ENCODE results near the gene SIRT6. TPM values are rescaled to one million over a fixed set of nuclear protein-coding genes. Genes with fewer than 3 reads are reported as not detected.

Gene SIRT6
- total RNA-seq, 1 experiment from 2014 or later, result 18.0 TPM

- ChIA-PET POLR2A (ENCODE audit: unreplicated experiment) (no interaction called here), CTCF (no interaction called here)
- Histone ChIP-seq H3K27ac (ENCODE audit: low read length) (no peak overlapping the region), H3K9ac (ENCODE audit: low read length) (no peak overlapping the region), H3K9me2 (replicated peaks; ENCODE audit: low read length) (no peaks in the 10 kb centered on the region), H3K9me3 (ENCODE audit: low read length) (no peaks in the 10 kb centered on the region), H3K4me1 (ENCODE audit: insufficient read depth, low read length) (peaks cover under 1% of the 10 kb centered on the region; the same call in 1 of the 2 replicates), H3K4me2 (ENCODE audit: low read length) (no peak overlapping the region), H3F3A (ENCODE audit: low read length, unreplicated experiment) (no peaks in the 10 kb centered on the region), H3K4me3 (ENCODE audit: low read length) (no peak overlapping the region), H3K36me3 (ENCODE audit: low read depth, low read length) (no peaks in the 10 kb centered on the region), H3K27me3 (ENCODE audit: low read length) (no peaks in the 10 kb centered on the region), H4K20me1 (ENCODE audit: low read length) (no peaks in the 10 kb centered on the region), H3K79me2 (ENCODE audit: low read length) (no peaks in the 10 kb centered on the region), H2AFZ (ENCODE audit: low read length) (no peak overlapping the region)
- no peak for TF ChIP-seq CTCF (conservative IDR thresholded peaks at IDR 0.05; ENCODE audit: low read depth, low read length)
- TF ChIP-seq EZH2 (IDR thresholded peaks at IDR 0.05; ENCODE audit: low read length, unreplicated experiment), result no peak
- DNase-seq, result no peak
- no peak for ATAC-seq
- BruUV-seq (replicated peaks), result no TSS peak
- intact Hi-C loops (cut with micrococcal nuclease), result no loop called here
These were observed 35.3 kb upstream of the SIRT6 start for GRCh38 chr19:4217429-4218264.

GRCh38 chr19:4216846-4217245 is 34.5 kb upstream of the SIRT6 start:
- no peaks in the 10 kb centered on the region for H3K9me2 ChIP-seq (replicated peaks; ENCODE audit: low read length)
- H3K4me2 ChIP-seq (ENCODE audit: low read length), result no peak overlapping the region
- H3F3A ChIP-seq (ENCODE audit: low read length, unreplicated experiment), result no peaks in the 10 kb centered on the region
- no peaks in the 10 kb centered on the region for H3K36me3 ChIP-seq (ENCODE audit: low read depth, low read length)
- BruUV-seq (replicated peaks), result no TSS peak
- intact Hi-C loops (cut with micrococcal nuclease), result no loop called here
- H3K4me3 ChIP-seq (ENCODE audit: low read length), result no peak overlapping the region
- no peaks in the 10 kb centered on the region for H4K20me1 ChIP-seq (ENCODE audit: low read length)
- ATAC-seq (no peak), DNase-seq (no peak)
- POLR2A ChIA-PET (ENCODE audit: unreplicated experiment), result no interaction called here
- no peaks in the 10 kb centered on the region for H3K79me2 ChIP-seq (ENCODE audit: low read length)
- no peaks in the 10 kb centered on the region for H3K9me3 ChIP-seq (ENCODE audit: low read length)
- CTCF ChIA-PET, result no interaction called here
- H3K27ac ChIP-seq (ENCODE audit: low read length), result no peak overlapping the region
- H3K4me1 ChIP-seq (ENCODE audit: insufficient read depth, low read length), result peaks cover 7% of the 10 kb centered on the region; the same call in 1 of the 2 replicates
- TF ChIP-seq EZH2 (IDR thresholded peaks at IDR 0.05; ENCODE audit: low read length, unreplicated experiment) (no peak), CTCF (conservative IDR thresholded peaks at IDR 0.05; ENCODE audit: low read depth, low read length) (no peak), EZH2phosphoT487 (IDR thresholded peaks at IDR 0.05; ENCODE audit: borderline replicate concordance, low read length) (no peak)
- no peak overlapping the region for H2AFZ ChIP-seq (ENCODE audit: low read length)
- H3K27me3 ChIP-seq (ENCODE audit: low read length), result no peaks in the 10 kb centered on the region
- H3K9ac ChIP-seq (ENCODE audit: low read length), result no peak overlapping the region

GRCh38 chr19:4215807-4216206 is 33.4 kb upstream of the SIRT6 start:
- CTCF ChIA-PET, result no interaction called here

More at GRCh38 chr19:4215807-4216206, 33.4 kb upstream of the SIRT6 start:
- no peaks in the 10 kb centered on the region for H4K20me1 ChIP-seq (ENCODE audit: low read length)
- no peak overlapping the region for H3K9ac ChIP-seq (ENCODE audit: low read length)
- H3K79me2 ChIP-seq (ENCODE audit: low read length), result no peaks in the 10 kb centered on the region
- H3K4me1 ChIP-seq (ENCODE audit: insufficient read depth, low read length), result peaks cover 7% of the 10 kb centered on the region; the same call in 1 of the 2 replicates
- no peaks in the 10 kb centered on the region for H3K9me3 ChIP-seq (ENCODE audit: low read length)
- H3K4me3 ChIP-seq (ENCODE audit: low read length), result no peak overlapping the region
- H2AFZ ChIP-seq (ENCODE audit: low read length), result no peak overlapping the region
- no TSS peak for BruUV-seq (replicated peaks)
- intact Hi-C loops (cut with micrococcal nuclease), result no loop called here
- DNase-seq (no peak), ATAC-seq (no peak)
- H3F3A ChIP-seq (ENCODE audit: low read length, unreplicated experiment), result no peaks in the 10 kb centered on the region
- TF ChIP-seq EZH2phosphoT487 (IDR thresholded peaks at IDR 0.05; ENCODE audit: borderline replicate concordance, low read length) (no peak), EZH2 (IDR thresholded peaks at IDR 0.05; ENCODE audit: low read length, unreplicated experiment) (no peak), CTCF (conservative IDR thresholded peaks at IDR 0.05; ENCODE audit: low read depth, low read length) (no peak)
- no peaks in the 10 kb centered on the region for H3K36me3 ChIP-seq (ENCODE audit: low read depth, low read length)
- no peak overlapping the region for H3K27ac ChIP-seq (ENCODE audit: low read length)
- no peaks in the 10 kb centered on the region for H3K9me2 ChIP-seq (replicated peaks; ENCODE audit: low read length)
- H3K27me3 ChIP-seq (ENCODE audit: low read length), result no peaks in the 10 kb centered on the region
- POLR2A ChIA-PET (ENCODE audit: unreplicated experiment), result no interaction called here
- no peak overlapping the region for H3K4me2 ChIP-seq (ENCODE audit: low read length)

All from PC-3 (cell line).